SW480 (cell line): ENCODE data around the gene TFF1.

Source experiments
- DNase-seq: peaks from one replicate; pipeline ENCODE4 v3.0.0-alpha.2; 2016; ENCODE audit warnings: low spot score

The TFF1 gene

GRCh38 chr21:42362700-42363099 is 3.6 kb downstream of the TFF1 start:
- DNase-seq, result no peak

GRCh38 chr21:42362198-42362597 is 4.1 kb downstream of the TFF1 start:
- DNase-seq, result no peak

- no peak for DNase-seq
These were observed 5.0 kb downstream of the TFF1 start for GRCh38 chr21:42361286-42361685.

GRCh38 chr21:42360317-42360716 is 6.0 kb downstream of the TFF1 start:
- no peak for DNase-seq

- no peak for DNase-seq
These were observed 7.4 kb downstream of the TFF1 start for GRCh38 chr21:42358937-42359336.

- DNase-seq, result no peak
These were observed 8.1 kb downstream of the TFF1 start for GRCh38 chr21:42358261-42358660.

GRCh38 chr21:42357307-42357706 is 9.0 kb downstream of the TFF1 start:
- DNase-seq, result no peak

GRCh38 chr21:42356650-42357049 is 9.7 kb downstream of the TFF1 start:
- no peak for DNase-seq

GRCh38 chr21:42356046-42356445 is 10.3 kb downstream of the TFF1 start:
- no peak for DNase-seq

GRCh38 chr21:42353623-42354022 is 12.7 kb downstream of the TFF1 start:
- DNase-seq, result no peak

- peak; percentile 17 for DNase-seq
These were observed 13.8 kb downstream of the TFF1 start for GRCh38 chr21:42352441-42353095.

- DNase-seq, result no peak
These were observed 14.5 kb downstream of the TFF1 start for GRCh38 chr21:42351626-42352440.

- DNase-seq, result peak; percentile 86
These were observed 15.4 kb downstream of the TFF1 start, which contains the start of gene TFF2 for GRCh38 chr21:42350927-42351426. Gene TFF2 (minus strand): TSS chr21:42350994. CDS start chr21:42350957, 37 bp downstream.

GRCh38 chr21:42350318-42350910 is 15.9 kb downstream of the TFF1 start:
- no peak for DNase-seq

GRCh38 chr21:42349420-42350317 is 16.7 kb downstream of the TFF1 start:
- no peak for DNase-seq

- DNase-seq, result no peak
These were observed 17.6 kb downstream of the TFF1 start for GRCh38 chr21:42348762-42349161.

GRCh38 chr21:42347601-42348327 is 18.6 kb downstream of the TFF1 start:
- DNase-seq, result no peak

- DNase-seq, result no peak
These were observed 19.3 kb downstream of the TFF1 start for GRCh38 chr21:42346866-42347600.

GRCh38 chr21:42346441-42346840 is 19.9 kb downstream of the TFF1 start:
- DNase-seq, result no peak

- no peak for DNase-seq
These were observed 21.7 kb downstream of the TFF1 start for GRCh38 chr21:42344631-42345030.
